WTC11 (cell line): ENCODE data around the gene CYP4F12. TPM values are rescaled to one million over a fixed set of nuclear protein-coding genes. Genes with fewer than 3 reads are reported as not detected.
"Not testable (repeated sequence)": the region's sequence is repeated elsewhere in the genome, so short reads cannot be mapped to it uniquely, and the experiment has no call there.

ENCODE experiments used
- ATAC-seq: fragments of 200-7000 bp; cut with Tn5 transposase; 2 replicates; pipeline ENCODE4 v1.10.0; 2021; ENCODE audit warnings: mild to moderate bottlenecking, moderate library complexity
- CTCF ChIA-PET: fragments of 300-600 bp; sonication (Branson Sonifier 250); formaldehyde crosslinking; loops from one replicate; lab custom pipeline; 2021; ENCODE audit warnings: antibody characterized with exemption; lab: Charles Lee
- POLR2A ChIA-PET: fragments of 350-600 bp; sonication (Branson Sonifier 250); formaldehyde crosslinking; loops from one replicate; lab custom pipeline; 2021; ENCODE audit warnings: antibody characterized with exemption; lab: Charles Lee
- DNase-seq: peaks from one replicate; pipeline ENCODE4 v3.0.0; 2021; ENCODE audit warnings: low spot score
- H3K27ac Mint-ChIP-seq: 2 replicates; pipeline ENCODE4 v1.8.0; 2021; ENCODE audit warnings: mixed read lengths
- H3K27me3 Mint-ChIP-seq: 2 replicates; pipeline ENCODE4 v1.8.0; 2021; ENCODE audit warnings: low read depth, mild to moderate bottlenecking, moderate library complexity, mixed read lengths
- H3K36me3 Mint-ChIP-seq: 2 replicates; pipeline ENCODE4 v1.8.0; 2021; ENCODE audit warnings: mixed read lengths
- H3K4me1 Mint-ChIP-seq: 2 replicates; pipeline ENCODE4 v1.8.0; 2022; ENCODE audit warnings: mixed read lengths
- H3K4me3 Mint-ChIP-seq: 2 replicates; pipeline ENCODE4 v1.8.0; 2021; ENCODE audit warnings: mild to moderate bottlenecking, moderate library complexity, mixed read lengths
- H3K9me3 Mint-ChIP-seq: 2 replicates; pipeline ENCODE4 v1.8.0; 2021; ENCODE audit warnings: mixed read lengths
- ELF4 ChIP-seq: sonication (generic); formaldehyde crosslinking; IDR thresholded peaks from 2 replicates; pipeline ENCODE4 v1.8.1; 2022; ENCODE audit warnings: low read depth, mild to moderate bottlenecking, moderate library complexity, missing genetic modification reagents
- GABPB1 ChIP-seq: sonication (generic); formaldehyde crosslinking; IDR thresholded peaks from 2 replicates; pipeline ENCODE4 v1.8.1; 2023; ENCODE audit warnings: mild to moderate bottlenecking, missing genetic modification reagents
- MXD4 ChIP-seq: fragments of 250-450 bp; sonication (Bioruptor Pico); IDR thresholded peaks from 2 replicates; pipeline ENCODE4 v1.8.0; 2021; ENCODE audit warnings: mild to moderate bottlenecking, moderate library complexity, borderline replicate concordance
- NFYB ChIP-seq: sonication (generic); formaldehyde crosslinking; conservative IDR thresholded peaks from 2 replicates; pipeline ENCODE4 v1.8.0; 2022; ENCODE audit warnings: low read depth, missing genetic modification reagents
- SOX15 ChIP-seq: fragments of 250-450 bp; sonication (Bioruptor Pico); IDR thresholded peaks from 2 replicates; pipeline ENCODE4 v1.9.0; 2021; ENCODE audit warnings: mild to moderate bottlenecking
- ZNF121 ChIP-seq: sonication (generic); formaldehyde crosslinking; IDR thresholded peaks from 2 replicates; pipeline ENCODE4 v1.8.0; 2023; ENCODE audit warnings: missing genetic modification reagents
- ZNF232 ChIP-seq: sonication (generic); formaldehyde crosslinking; IDR thresholded peaks from 2 replicates; pipeline ENCODE4 v1.8.0; 2022; ENCODE audit warnings: mild to moderate bottlenecking, missing genetic modification reagents
- ZNF263 ChIP-seq: sonication (generic); formaldehyde crosslinking; IDR thresholded peaks from 2 replicates; pipeline ENCODE4 v1.8.1; 2022; ENCODE audit warnings: low read depth, mild to moderate bottlenecking, moderate library complexity, missing genetic modification reagents
- total RNA-seq: library from RNA; stranded (reverse); gene quantifications from 3 replicates; pipeline ENCODE4 v1.2.3, GENCODE V29; 2021
- TF ChIP-seq, protein P1 (sequence below): sonication (generic); formaldehyde crosslinking; IDR thresholded peaks from 2 replicates; pipeline ENCODE4 v1.8.1; 2022; ENCODE audit warnings: mild to moderate bottlenecking, moderate library complexity, missing genetic modification reagents
- TF ChIP-seq, protein P2 (sequence below): fragments of 200-600 bp; IDR thresholded peaks from 2 replicates; pipeline ENCODE4 v1.8.0; 2022; ENCODE audit warnings: antibody characterized with exemption
- TF ChIP-seq, protein P3 (sequence below): sonication (generic); formaldehyde crosslinking; IDR thresholded peaks from 2 replicates; pipeline ENCODE4 v1.8.1; 2022; ENCODE audit warnings: mild to moderate bottlenecking, missing genetic modification reagents, moderate library complexity, borderline replicate concordance
- TF ChIP-seq, protein P4 (sequence below): sonication (generic); formaldehyde crosslinking; IDR thresholded peaks from 2 replicates; pipeline ENCODE4 v1.8.1; 2023; ENCODE audit warnings: mild to moderate bottlenecking, missing genetic modification reagents
- TF ChIP-seq, protein P5 (sequence below): sonication (generic); formaldehyde crosslinking; IDR thresholded peaks from 2 replicates; pipeline ENCODE4 v1.8.0; 2023; ENCODE audit warnings: missing genetic modification reagents
- TF ChIP-seq, protein P6 (sequence below): sonication (generic); formaldehyde crosslinking; IDR thresholded peaks from 2 replicates; pipeline ENCODE4 v1.8.1; 2023; ENCODE audit warnings: mild to moderate bottlenecking, missing genetic modification reagents, borderline replicate concordance

CYP4F12 gene
- total RNA-seq, 1 experiment from 2014 or later: not detected

DNA sequence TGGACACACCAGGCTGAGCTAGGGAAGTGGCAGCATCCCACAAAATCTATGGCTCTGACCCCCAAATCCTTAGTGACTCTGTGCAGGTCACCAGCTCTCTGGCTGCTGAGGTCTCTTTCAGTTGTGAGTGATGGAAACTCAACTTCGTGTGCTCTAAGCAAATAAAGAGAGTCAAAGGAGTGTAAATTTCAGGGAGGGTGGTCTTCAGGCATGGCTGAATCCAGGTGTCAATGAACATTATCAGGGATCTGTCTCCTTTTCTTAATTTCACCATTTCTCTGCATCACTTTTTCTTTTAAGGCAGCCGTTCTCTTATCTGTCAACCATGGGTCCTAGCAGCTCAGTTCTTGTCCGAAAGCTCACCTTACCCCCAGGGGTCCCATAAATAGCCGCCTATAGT is 6.2 kb downstream of the CYP4F12 start:
- H3K4me1 Mint-ChIP-seq: no peaks in the 10 kb centered on the region
- CTCF ChIA-PET: no interaction called here
- H3K27me3 Mint-ChIP-seq: peaks cover 31% of the 10 kb centered on the region
- ATAC-seq (no peak), DNase-seq (no peak)
- H3K4me3 Mint-ChIP-seq: no peak overlapping the region
- H3K36me3 Mint-ChIP-seq: peaks cover 71% of the 10 kb centered on the region
- TF ChIP-seq SOX15 (CRISPR knock-in tag): no peak
- no peak overlapping the region for H3K27ac Mint-ChIP-seq
- H3K9me3 Mint-ChIP-seq: peaks cover 89% of the 10 kb centered on the region
- POLR2A ChIA-PET: no interaction called here

DNA sequence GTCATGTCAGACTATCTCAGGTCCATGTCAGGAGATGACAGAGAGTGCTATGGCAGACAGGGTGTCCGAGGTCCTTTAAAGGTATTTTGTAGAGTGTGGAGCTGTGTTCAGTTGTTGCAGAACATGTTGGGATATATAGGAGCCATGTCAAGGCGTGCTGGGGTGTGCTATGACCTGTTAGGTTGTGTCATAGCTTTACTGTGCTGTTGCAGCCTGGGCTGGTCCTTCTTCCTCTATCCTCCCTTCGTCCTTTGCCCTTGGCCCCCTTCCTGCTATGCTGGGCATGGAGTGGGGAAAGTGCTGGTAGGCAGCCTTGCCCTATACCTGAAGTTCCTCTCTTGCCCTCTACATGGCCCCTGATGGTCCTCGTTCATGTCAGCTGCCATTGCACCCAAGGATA is 7.0 kb downstream of the CYP4F12 start:
- POLR2A ChIA-PET, H3K27ac Mint-ChIP-seq, H3K4me3 Mint-ChIP-seq, H3K4me1 Mint-ChIP-seq, CTCF ChIA-PET, ATAC-seq, DNase-seq: not testable (repeated sequence)
- Mint-ChIP-seq H3K9me3 (peaks cover 90% of the 10 kb centered on the region), H3K27me3 (peaks cover 35% of the 10 kb centered on the region), H3K36me3 (peaks cover 71% of the 10 kb centered on the region)

DNA sequence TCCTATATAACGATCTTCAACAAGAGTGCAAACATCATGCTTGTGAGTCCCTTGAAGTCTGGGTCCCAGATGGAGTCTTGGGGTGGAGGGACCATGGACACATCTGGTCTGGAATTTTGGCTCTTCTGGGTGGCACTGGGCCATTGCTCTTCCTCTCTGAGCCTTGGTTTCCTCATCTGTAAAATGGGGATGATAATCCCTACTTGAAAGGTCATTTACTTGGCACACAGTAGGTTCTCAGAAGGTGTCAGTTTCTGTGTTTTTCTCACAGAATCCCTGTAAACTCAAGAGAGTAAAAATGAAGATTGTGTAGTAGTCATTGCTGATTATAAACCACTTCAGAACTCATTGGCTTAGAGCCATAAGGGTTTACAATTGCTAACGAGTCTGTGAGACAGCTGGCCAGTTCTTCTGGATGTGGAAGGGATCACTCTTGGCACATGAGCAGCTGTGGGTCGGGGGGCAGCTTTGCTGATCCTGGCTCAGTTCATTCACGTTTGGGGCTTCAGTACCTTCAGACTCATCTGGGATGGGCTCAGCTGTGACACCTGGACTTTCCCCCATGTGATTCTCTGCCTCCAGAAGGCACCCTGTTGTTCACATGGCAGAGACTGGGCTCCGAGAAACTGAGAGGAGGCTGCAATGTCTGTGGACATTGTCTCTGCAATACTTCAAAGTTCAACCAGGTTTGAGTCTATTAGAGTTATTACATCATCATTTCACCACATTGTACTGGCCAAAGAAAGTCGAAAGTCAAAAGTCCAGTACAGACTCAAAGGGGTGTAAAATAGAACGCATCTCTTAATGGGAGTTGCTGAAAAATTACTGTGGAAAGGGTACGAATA is 7.8 kb downstream of the CYP4F12 start:
- ChIA-PET CTCF (no interaction called here), POLR2A (no interaction called here)
- Mint-ChIP-seq H3K27ac (no peak overlapping the region), H3K36me3 (peaks cover 71% of the 10 kb centered on the region)
- TF ChIP-seq, protein P1, sequence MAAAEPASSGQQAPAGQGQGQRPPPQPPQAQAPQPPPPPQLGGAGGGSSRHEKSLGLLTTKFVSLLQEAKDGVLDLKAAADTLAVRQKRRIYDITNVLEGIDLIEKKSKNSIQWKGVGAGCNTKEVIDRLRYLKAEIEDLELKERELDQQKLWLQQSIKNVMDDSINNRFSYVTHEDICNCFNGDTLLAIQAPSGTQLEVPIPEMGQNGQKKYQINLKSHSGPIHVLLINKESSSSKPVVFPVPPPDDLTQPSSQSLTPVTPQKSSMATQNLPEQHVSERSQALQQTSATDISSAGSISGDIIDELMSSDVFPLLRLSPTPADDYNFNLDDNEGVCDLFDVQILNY (CRISPR knock-in tag): no peak
- TF ChIP-seq MXD4: no peak
- peak; percentile 87 for TF ChIP-seq GABPB1 (CRISPR knock-in tag)
- TF ChIP-seq, protein P2, sequence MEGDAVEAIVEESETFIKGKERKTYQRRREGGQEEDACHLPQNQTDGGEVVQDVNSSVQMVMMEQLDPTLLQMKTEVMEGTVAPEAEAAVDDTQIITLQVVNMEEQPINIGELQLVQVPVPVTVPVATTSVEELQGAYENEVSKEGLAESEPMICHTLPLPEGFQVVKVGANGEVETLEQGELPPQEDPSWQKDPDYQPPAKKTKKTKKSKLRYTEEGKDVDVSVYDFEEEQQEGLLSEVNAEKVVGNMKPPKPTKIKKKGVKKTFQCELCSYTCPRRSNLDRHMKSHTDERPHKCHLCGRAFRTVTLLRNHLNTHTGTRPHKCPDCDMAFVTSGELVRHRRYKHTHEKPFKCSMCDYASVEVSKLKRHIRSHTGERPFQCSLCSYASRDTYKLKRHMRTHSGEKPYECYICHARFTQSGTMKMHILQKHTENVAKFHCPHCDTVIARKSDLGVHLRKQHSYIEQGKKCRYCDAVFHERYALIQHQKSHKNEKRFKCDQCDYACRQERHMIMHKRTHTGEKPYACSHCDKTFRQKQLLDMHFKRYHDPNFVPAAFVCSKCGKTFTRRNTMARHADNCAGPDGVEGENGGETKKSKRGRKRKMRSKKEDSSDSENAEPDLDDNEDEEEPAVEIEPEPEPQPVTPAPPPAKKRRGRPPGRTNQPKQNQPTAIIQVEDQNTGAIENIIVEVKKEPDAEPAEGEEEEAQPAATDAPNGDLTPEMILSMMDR: no peak
- TF ChIP-seq, all 79 proteins: peak for 1
- ATAC-seq: no peak
- Mint-ChIP-seq H3K9me3 (peaks cover 90% of the 10 kb centered on the region), H3K4me1 (no peaks in the 10 kb centered on the region), H3K27me3 (peaks cover 35% of the 10 kb centered on the region), H3K4me3 (no peak overlapping the region)
- DNase-seq: no peak

DNA sequence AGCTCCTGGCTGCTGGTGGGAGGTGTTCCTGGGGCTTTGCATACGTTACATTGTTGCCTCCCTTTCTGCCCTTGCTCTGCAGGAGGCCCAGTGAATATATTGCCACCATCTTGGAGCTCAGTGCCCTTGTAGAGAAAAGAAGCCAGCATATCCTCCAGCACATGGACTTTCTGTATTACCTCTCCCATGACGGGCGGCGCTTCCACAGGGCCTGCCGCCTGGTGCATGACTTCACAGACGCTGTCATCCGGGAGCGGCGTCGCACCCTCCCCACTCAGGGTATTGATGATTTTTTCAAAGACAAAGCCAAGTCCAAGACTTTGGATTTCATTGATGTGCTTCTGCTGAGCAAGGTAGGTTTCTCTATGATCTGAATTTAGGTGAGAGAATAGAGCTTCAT is 10.5 kb downstream of the CYP4F12 start:
- peaks cover 35% of the 10 kb centered on the region for H3K27me3 Mint-ChIP-seq
- CTCF ChIA-PET: no interaction called here
- no peak for DNase-seq
- H3K36me3 Mint-ChIP-seq: peaks cover 82% of the 10 kb centered on the region
- no peak for ATAC-seq
- H3K4me1 Mint-ChIP-seq: no peaks in the 10 kb centered on the region
- H3K27ac Mint-ChIP-seq: no peak overlapping the region
- POLR2A ChIA-PET: no interaction called here
- H3K9me3 Mint-ChIP-seq: peaks cover 96% of the 10 kb centered on the region
- H3K4me3 Mint-ChIP-seq: no peak overlapping the region
- TF ChIP-seq, protein P3, sequence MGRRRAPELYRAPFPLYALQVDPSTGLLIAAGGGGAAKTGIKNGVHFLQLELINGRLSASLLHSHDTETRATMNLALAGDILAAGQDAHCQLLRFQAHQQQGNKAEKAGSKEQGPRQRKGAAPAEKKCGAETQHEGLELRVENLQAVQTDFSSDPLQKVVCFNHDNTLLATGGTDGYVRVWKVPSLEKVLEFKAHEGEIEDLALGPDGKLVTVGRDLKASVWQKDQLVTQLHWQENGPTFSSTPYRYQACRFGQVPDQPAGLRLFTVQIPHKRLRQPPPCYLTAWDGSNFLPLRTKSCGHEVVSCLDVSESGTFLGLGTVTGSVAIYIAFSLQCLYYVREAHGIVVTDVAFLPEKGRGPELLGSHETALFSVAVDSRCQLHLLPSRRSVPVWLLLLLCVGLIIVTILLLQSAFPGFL (CRISPR knock-in tag): no peak
- TF ChIP-seq ZNF121 (no peak), NFYB (no peak), ELF4 (CRISPR knock-in tag) (no peak), ZNF263 (CRISPR knock-in tag) (no peak), ZNF232 (CRISPR knock-in tag) (no peak)
- TF ChIP-seq, protein P4, sequence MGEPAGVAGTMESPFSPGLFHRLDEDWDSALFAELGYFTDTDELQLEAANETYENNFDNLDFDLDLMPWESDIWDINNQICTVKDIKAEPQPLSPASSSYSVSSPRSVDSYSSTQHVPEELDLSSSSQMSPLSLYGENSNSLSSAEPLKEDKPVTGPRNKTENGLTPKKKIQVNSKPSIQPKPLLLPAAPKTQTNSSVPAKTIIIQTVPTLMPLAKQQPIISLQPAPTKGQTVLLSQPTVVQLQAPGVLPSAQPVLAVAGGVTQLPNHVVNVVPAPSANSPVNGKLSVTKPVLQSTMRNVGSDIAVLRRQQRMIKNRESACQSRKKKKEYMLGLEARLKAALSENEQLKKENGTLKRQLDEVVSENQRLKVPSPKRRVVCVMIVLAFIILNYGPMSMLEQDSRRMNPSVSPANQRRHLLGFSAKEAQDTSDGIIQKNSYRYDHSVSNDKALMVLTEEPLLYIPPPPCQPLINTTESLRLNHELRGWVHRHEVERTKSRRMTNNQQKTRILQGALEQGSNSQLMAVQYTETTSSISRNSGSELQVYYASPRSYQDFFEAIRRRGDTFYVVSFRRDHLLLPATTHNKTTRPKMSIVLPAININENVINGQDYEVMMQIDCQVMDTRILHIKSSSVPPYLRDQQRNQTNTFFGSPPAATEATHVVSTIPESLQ (CRISPR knock-in tag): no peak
- TF ChIP-seq, protein P5, sequence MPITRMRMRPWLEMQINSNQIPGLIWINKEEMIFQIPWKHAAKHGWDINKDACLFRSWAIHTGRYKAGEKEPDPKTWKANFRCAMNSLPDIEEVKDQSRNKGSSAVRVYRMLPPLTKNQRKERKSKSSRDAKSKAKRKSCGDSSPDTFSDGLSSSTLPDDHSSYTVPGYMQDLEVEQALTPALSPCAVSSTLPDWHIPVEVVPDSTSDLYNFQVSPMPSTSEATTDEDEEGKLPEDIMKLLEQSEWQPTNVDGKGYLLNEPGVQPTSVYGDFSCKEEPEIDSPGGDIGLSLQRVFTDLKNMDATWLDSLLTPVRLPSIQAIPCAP (CRISPR knock-in tag): no peak
- TF ChIP-seq, protein P6, sequence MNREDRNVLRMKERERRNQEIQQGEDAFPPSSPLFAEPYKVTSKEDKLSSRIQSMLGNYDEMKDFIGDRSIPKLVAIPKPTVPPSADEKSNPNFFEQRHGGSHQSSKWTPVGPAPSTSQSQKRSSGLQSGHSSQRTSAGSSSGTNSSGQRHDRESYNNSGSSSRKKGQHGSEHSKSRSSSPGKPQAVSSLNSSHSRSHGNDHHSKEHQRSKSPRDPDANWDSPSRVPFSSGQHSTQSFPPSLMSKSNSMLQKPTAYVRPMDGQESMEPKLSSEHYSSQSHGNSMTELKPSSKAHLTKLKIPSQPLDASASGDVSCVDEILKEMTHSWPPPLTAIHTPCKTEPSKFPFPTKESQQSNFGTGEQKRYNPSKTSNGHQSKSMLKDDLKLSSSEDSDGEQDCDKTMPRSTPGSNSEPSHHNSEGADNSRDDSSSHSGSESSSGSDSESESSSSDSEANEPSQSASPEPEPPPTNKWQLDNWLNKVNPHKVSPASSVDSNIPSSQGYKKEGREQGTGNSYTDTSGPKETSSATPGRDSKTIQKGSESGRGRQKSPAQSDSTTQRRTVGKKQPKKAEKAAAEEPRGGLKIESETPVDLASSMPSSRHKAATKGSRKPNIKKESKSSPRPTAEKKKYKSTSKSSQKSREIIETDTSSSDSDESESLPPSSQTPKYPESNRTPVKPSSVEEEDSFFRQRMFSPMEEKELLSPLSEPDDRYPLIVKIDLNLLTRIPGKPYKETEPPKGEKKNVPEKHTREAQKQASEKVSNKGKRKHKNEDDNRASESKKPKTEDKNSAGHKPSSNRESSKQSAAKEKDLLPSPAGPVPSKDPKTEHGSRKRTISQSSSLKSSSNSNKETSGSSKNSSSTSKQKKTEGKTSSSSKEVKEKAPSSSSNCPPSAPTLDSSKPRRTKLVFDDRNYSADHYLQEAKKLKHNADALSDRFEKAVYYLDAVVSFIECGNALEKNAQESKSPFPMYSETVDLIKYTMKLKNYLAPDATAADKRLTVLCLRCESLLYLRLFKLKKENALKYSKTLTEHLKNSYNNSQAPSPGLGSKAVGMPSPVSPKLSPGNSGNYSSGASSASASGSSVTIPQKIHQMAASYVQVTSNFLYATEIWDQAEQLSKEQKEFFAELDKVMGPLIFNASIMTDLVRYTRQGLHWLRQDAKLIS (CRISPR knock-in tag): no peak
